Measurements from ENCODE around the gene KCNN2. TPM values are rescaled to one million over a fixed set of nuclear protein-coding genes. Genes with fewer than 3 reads are reported as not detected.

Gene KCNN2
- total RNA-seq, 1 donor from 2014 or later, result not detected

- Mint-ChIP-seq H3K27me3 (peaks cover 2% of the 10 kb centered on the region), H3K36me3 (ENCODE audit: low read depth) (no peaks in the 10 kb centered on the region), H3K9me3 (no peaks in the 10 kb centered on the region), H3K4me3 (no peak overlapping the region), H3K4me1 (no peaks in the 10 kb centered on the region), H3K27ac (no peak overlapping the region)
- no peak for TF ChIP-seq CTCF (IDR thresholded peaks at IDR 0.05)
- CTCF ChIA-PET, result no interaction called here
- POLR2A ChIA-PET, result no interaction called here
- ATAC-seq (ENCODE audit: low read depth) (no peak), DNase-seq (no peak)
- intact Hi-C loops (cut with micrococcal nuclease), result no loop called here
Measured at GRCh38 chr5:114471529-114471928, 109.7 kb downstream of the KCNN2 start.

GRCh38 chr5:114473541-114473940 lies 111.7 kb downstream of the KCNN2 start:
- intact Hi-C loops (cut with micrococcal nuclease), result no loop called here
- DNase-seq (no peak), ATAC-seq (ENCODE audit: low read depth) (no peak)
- no peak overlapping the region for H3K27ac Mint-ChIP-seq
- ChIA-PET CTCF (no interaction called here), POLR2A (no interaction called here)
- peaks cover 3% of the 10 kb centered on the region for H3K9me3 Mint-ChIP-seq
- no peaks in the 10 kb centered on the region for H3K36me3 Mint-ChIP-seq (ENCODE audit: low read depth)
- peaks cover 2% of the 10 kb centered on the region for H3K27me3 Mint-ChIP-seq
- H3K4me1 Mint-ChIP-seq, result no peaks in the 10 kb centered on the region
- no peak overlapping the region for H3K4me3 Mint-ChIP-seq
- TF ChIP-seq CTCF (IDR thresholded peaks at IDR 0.05), result no peak

DNA sequence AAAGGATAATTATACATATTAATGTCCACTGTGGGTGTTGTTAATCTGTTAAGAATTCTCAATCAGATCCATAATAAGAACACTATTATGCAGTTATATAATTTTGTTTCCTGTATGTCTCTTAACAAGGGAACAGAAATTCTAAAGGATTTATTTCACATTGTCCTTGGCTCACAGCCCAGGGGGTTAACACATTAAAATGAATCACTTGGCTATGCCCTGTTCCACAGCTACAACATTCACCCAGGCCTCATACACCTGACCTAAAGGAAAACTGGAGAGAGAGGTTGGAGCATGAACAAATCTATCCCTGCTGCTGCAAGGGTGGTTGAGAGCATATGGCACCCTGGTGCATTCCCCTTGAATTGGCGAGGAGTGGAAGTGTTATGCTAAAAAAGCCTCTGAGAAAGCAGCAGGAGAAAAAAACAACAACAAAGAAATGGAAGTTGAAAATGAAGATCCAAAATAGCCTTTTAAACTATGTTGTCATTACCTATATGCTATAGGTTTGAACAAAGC lies 116.0 kb downstream of the KCNN2 start:
- ChIA-PET CTCF (no interaction called here), POLR2A (no interaction called here)
- H3K27ac Mint-ChIP-seq, result no peak overlapping the region
- H3K9me3 Mint-ChIP-seq, result peaks cover 13% of the 10 kb centered on the region
- intact Hi-C loops (cut with micrococcal nuclease), result no loop called here
- no peak overlapping the region for H3K4me3 Mint-ChIP-seq
- DNase-seq (no peak), ATAC-seq (ENCODE audit: low read depth) (no peak)
- no peaks in the 10 kb centered on the region for H3K27me3 Mint-ChIP-seq
- TF ChIP-seq CTCF (IDR thresholded peaks at IDR 0.05), result no peak
- no peaks in the 10 kb centered on the region for H3K36me3 Mint-ChIP-seq (ENCODE audit: low read depth)
- no peaks in the 10 kb centered on the region for H3K4me1 Mint-ChIP-seq

GRCh38 chr5:114500756-114501155 lies 138.9 kb downstream of the KCNN2 start:
- Mint-ChIP-seq H3K4me3 (no peak overlapping the region), H3K4me1 (no peaks in the 10 kb centered on the region), H3K9me3 (no peaks in the 10 kb centered on the region), H3K27me3 (no peaks in the 10 kb centered on the region), H3K27ac (no peak overlapping the region), H3K36me3 (ENCODE audit: low read depth) (no peaks in the 10 kb centered on the region)
- DNase-seq, result no peak
- no peak for TF ChIP-seq CTCF (IDR thresholded peaks at IDR 0.05)
- CTCF ChIA-PET, result no interaction called here
- ATAC-seq (ENCODE audit: low read depth), result no peak
- intact Hi-C loops (cut with micrococcal nuclease), result no loop called here
- POLR2A ChIA-PET, result no interaction called here

DNA sequence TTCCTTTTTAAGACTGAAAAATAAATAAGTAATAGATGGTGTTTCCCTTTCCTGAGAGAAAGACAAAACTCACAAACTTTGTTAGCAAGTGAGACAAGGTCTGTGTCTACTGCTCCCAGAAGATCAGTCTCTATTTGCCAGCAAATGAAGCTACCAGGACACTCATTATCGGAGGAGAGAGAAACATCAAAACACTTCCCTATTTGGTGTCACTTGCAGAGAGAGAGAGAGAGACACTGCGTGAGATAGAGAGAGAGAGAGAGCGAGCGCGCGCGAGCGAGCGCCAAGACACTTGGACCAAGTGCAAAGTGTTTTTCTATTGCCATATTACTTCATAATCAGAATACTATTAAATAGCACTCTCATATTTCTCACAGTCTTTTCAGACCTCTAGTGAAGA lies 142.7 kb downstream of the KCNN2 start:
- POLR2A ChIA-PET, result no interaction called here
- no peak for DNase-seq
- Mint-ChIP-seq H3K9me3 (no peaks in the 10 kb centered on the region), H3K27ac (no peak overlapping the region), H3K36me3 (ENCODE audit: low read depth) (no peaks in the 10 kb centered on the region), H3K4me1 (no peaks in the 10 kb centered on the region), H3K4me3 (no peak overlapping the region), H3K27me3 (no peaks in the 10 kb centered on the region)
- ATAC-seq (ENCODE audit: low read depth), result no peak
- CTCF ChIA-PET, result no interaction called here
- intact Hi-C loops (cut with micrococcal nuclease), result no loop called here
- TF ChIP-seq CTCF (IDR thresholded peaks at IDR 0.05), result no peak
